HG02973 (cell line): Measurements from ENCODE around the gene PUM2.
A peak's percentile ranks its signal among the peaks of the same experiment; 100 is the strongest.
"Not testable (repeated sequence)": the region's sequence is repeated elsewhere in the genome, so short reads cannot be mapped to it uniquely, and the experiment has no call there.

Experiments used
- ATAC-seq: cut with Tn5 transposase; IDR thresholded peaks from one replicate; pipeline ENCODE4 v1.9.1; 2021; ENCODE audit warnings: moderate library complexity; ENCODE audit not compliant: unreplicated experiment

PUM2 gene

GRCh38 chr2:20369366-20369765 lies 18.7 kb upstream of the PUM2 start:
- no peak for ATAC-seq

GRCh38 chr2:20368706-20369105 lies 18.1 kb upstream of the PUM2 start:
- ATAC-seq, result no peak

GRCh38 chr2:20367929-20368328 lies 17.3 kb upstream of the PUM2 start:
- ATAC-seq, result not testable (repeated sequence)

GRCh38 chr2:20366672-20367116 lies 16.1 kb upstream of the PUM2 start:
- ATAC-seq, result no peak

GRCh38 chr2:20365249-20365817 lies 14.7 kb upstream of the PUM2 start:
- ATAC-seq, result peak; percentile 93

GRCh38 chr2:20363578-20363977 lies 12.9 kb upstream of the PUM2 start:
- ATAC-seq, result no peak

- ATAC-seq, result no peak
Observed at GRCh38 chr2:20362701-20363435, 12.2 kb upstream of the PUM2 start.

- ATAC-seq, result no peak
Observed at GRCh38 chr2:20361893-20362292, 11.2 kb upstream of the PUM2 start.

- no peak for ATAC-seq
Observed at GRCh38 chr2:20359096-20359495, 8.5 kb upstream of the PUM2 start.

- no peak for ATAC-seq
Observed at GRCh38 chr2:20357638-20358389, 7.2 kb upstream of the PUM2 start.

GRCh38 chr2:20356042-20356441 lies 5.4 kb upstream of the PUM2 start:
- ATAC-seq, result no peak

- no peak for ATAC-seq
Observed at GRCh38 chr2:20355131-20355530, 4.5 kb upstream of the PUM2 start.

GRCh38 chr2:20353241-20353992 lies 2.8 kb upstream of the PUM2 start:
- no peak for ATAC-seq

GRCh38 chr2:20352581-20353216 lies 2.1 kb upstream of the PUM2 start:
- ATAC-seq, result no peak

- ATAC-seq, result no peak
Observed at GRCh38 chr2:20352230-20352578, 1.6 kb upstream of the PUM2 start.

GRCh38 chr2:20351555-20352229 lies 1.0 kb upstream of the PUM2 start:
- ATAC-seq, result peak; percentile 1

- ATAC-seq, result peak; percentile 21
Observed at GRCh38 chr2:20350041-20350712, 467 bp downstream of the PUM2 start.

- no peak for ATAC-seq
Observed at GRCh38 chr2:20349513-20349921, 1.1 kb downstream of the PUM2 start.

GRCh38 chr2:20348542-20348941 lies 2.1 kb downstream of the PUM2 start:
- ATAC-seq, result no peak
